Measurements from ENCODE around the gene SFMBT2.

- TF ChIP-seq, protein P1, sequence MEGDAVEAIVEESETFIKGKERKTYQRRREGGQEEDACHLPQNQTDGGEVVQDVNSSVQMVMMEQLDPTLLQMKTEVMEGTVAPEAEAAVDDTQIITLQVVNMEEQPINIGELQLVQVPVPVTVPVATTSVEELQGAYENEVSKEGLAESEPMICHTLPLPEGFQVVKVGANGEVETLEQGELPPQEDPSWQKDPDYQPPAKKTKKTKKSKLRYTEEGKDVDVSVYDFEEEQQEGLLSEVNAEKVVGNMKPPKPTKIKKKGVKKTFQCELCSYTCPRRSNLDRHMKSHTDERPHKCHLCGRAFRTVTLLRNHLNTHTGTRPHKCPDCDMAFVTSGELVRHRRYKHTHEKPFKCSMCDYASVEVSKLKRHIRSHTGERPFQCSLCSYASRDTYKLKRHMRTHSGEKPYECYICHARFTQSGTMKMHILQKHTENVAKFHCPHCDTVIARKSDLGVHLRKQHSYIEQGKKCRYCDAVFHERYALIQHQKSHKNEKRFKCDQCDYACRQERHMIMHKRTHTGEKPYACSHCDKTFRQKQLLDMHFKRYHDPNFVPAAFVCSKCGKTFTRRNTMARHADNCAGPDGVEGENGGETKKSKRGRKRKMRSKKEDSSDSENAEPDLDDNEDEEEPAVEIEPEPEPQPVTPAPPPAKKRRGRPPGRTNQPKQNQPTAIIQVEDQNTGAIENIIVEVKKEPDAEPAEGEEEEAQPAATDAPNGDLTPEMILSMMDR (IDR thresholded peaks at IDR 0.05) = no peak
- no peak for TF ChIP-seq POLR2A (IDR thresholded peaks at IDR 0.05)
Observed at GRCh38 chr10:7458556-7458955, 47.7 kb upstream of the SFMBT2 start.

All from right lobe of liver (tissue), 4 donors.